K562 (cell line): Measurements from ENCODE around the gene SERP1. TPM values are rescaled to one million over a fixed set of nuclear protein-coding genes. Genes with fewer than 3 reads are reported as not detected.

Experiments used
- ATF1 ChIP-seq, 2 experiments: fragments of 450-650 bp in 1 of 2; IDR thresholded peaks; 2 replicates each; pipeline ENCODE4 v1.6.1; 2016; ENCODE audit warnings: missing compliant biosample characterization in 1 of 2, missing genetic modification characterization in 1 of 2
- CREM ChIP-seq: IDR thresholded peaks from 2 replicates; pipeline ENCODE4 v1.6.1; 2014; ENCODE audit warnings: antibody characterized with exemption, low read depth
- CSDE1 ChIP-seq, 2 experiments: fragments of 450-650 bp; IDR thresholded peaks; 2 replicates each; pipeline ENCODE4 v1.6.1; 2016; ENCODE audit warnings: mild to moderate bottlenecking in 1 of 2
- EP300 ChIP-seq: IDR thresholded peaks from 2 replicates; pipeline ENCODE4 v1.6.1; 2012; ENCODE audit warnings: low read length, improper control_type of control experiment
- FOSL1 ChIP-seq: fragments of 200-800 bp; sonication (Bioruptor generic); conservative IDR thresholded peaks from 2 replicates; pipeline ENCODE4 v1.6.1; 2016; ENCODE audit warnings: missing genetic modification characterization, missing compliant biosample characterization
- FOXA3 ChIP-seq, 2 experiments: fragments of 450-650 bp in 1 of 2; sonication (generic) in 1 of 2; formaldehyde crosslinking; IDR thresholded peaks in 1 of 2; conservative IDR thresholded peaks in 1 of 2; 2 replicates each; pipeline versions ENCODE4 v1.4.0 to v1.8.0; 2020 to 2022; ENCODE audit warnings: mild to moderate bottlenecking in 2 of 2, missing genetic modification reagents in 1 of 2
- HNRNPUL1 ChIP-seq: fragments of 200-400 bp; formaldehyde crosslinking; IDR thresholded peaks from 2 replicates; pipeline ENCODE4 v1.6.1; 2017; ENCODE audit warnings: low read length
- JUN ChIP-seq, 2 experiments: sonication (generic) in 1 of 2; formaldehyde crosslinking in 1 of 2; IDR thresholded peaks; 2 replicates each; pipeline versions ENCODE4 v1.6.1 to v1.8.0; 2012 to 2022; ENCODE audit warnings: borderline replicate concordance in 2 of 2, mild to moderate bottlenecking in 2 of 2, improper control_type of control experiment in 1 of 2, low read depth in 1 of 2, low read length in 1 of 2, missing genetic modification reagents in 1 of 2
- LARP7 ChIP-seq: fragments of 450-650 bp; IDR thresholded peaks from 2 replicates; pipeline ENCODE4 v1.6.1; 2016
- MAFK ChIP-seq: IDR thresholded peaks from 2 replicates; pipeline ENCODE4 v1.6.1; 2011; ENCODE audit warnings: low read length, improper control_type of control experiment
- MEIS2 ChIP-seq: fragments of 450-650 bp; IDR thresholded peaks from 2 replicates; pipeline ENCODE4 v1.6.1; 2014; ENCODE audit warnings: mild to moderate bottlenecking; ENCODE audit not compliant: partially characterized antibody
- NFE2 ChIP-seq: IDR thresholded peaks from 2 replicates; pipeline ENCODE4 v1.6.1; 2014; ENCODE audit warnings: antibody characterized with exemption, low read depth
- SMARCC2 ChIP-seq: fragments of 450-650 bp; IDR thresholded peaks from 2 replicates; pipeline ENCODE4 v1.6.1; 2017; ENCODE audit warnings: antibody characterized with exemption, moderate library complexity, mild to moderate bottlenecking, low read depth
- SOX6 ChIP-seq: fragments of 450-650 bp; IDR thresholded peaks from 2 replicates; pipeline ENCODE4 v1.6.1; 2014; ENCODE audit warnings: mild to moderate bottlenecking
- SP2 ChIP-seq: IDR thresholded peaks from 2 replicates; pipeline ENCODE4 v1.6.1; 2011; ENCODE audit warnings: mild to moderate bottlenecking, low read depth, low read length, moderate library complexity; ENCODE audit not compliant: poor library complexity, severe bottlenecking; ENCODE audit errors: extremely low read depth
- WHSC1 ChIP-seq: IDR thresholded peaks from one replicate; pipeline ENCODE4 v1.6.1; 2012; ENCODE audit warnings: low read length, control low read depth, inconsistent platforms
- ZNF644 ChIP-seq: fragments of 200-800 bp; sonication (Bioruptor generic); IDR thresholded peaks from 2 replicates; pipeline ENCODE4 v1.6.1; 2016; ENCODE audit warnings: low read depth, missing genetic modification characterization, missing compliant biosample characterization
- polyA plus RNA-seq, 8 experiments: library from polyadenylated mRNA; depleted of rRNA in 4 of 8; stranded (reverse) in 5 of 8; unstranded in 3 of 8; fragments of >200 nt; fragmentation: Nextera tagmentation in 2 of 8; fragmentation: Illumina TruSeq in 1 of 8; extraction: Ambion mirVana in 2 of 8; extraction: Trizol in 1 of 8; gene quantifications; 2 replicates each; pipeline versions ENCODE4 v1.2.1 to v1.2.3, GENCODE V29; 2011 to 2014; ENCODE audit warnings: inconsistent platforms in 1 of 8, missing spikeins in 1 of 8
- total RNA-seq, 7 experiments: library from RNA; depleted of rRNA in 6 of 7; stranded (reverse); fragments of >200 nt in 6 of 7; fragmentation: Illumina TruSeq in 2 of 7; extraction: Trizol in 2 of 7; gene quantifications; 2 replicates each; pipeline versions ENCODE4 v1.2.1 to v1.2.3, GENCODE V29; 2011 to 2021; ENCODE audit warnings: low replicate concordance in 1 of 7
- TF ChIP-seq, protein P1 (sequence below): fragments of 450-650 bp; formaldehyde crosslinking; IDR thresholded peaks from 2 replicates; pipeline ENCODE4 v1.4.0; 2020; ENCODE audit warnings: mild to moderate bottlenecking, moderate library complexity
- TF ChIP-seq, protein P2 (sequence below), 2 experiments: fragments of 200-800 bp in 1 of 2; sonication (Bioruptor generic) in 1 of 2; sonication (generic) in 1 of 2; formaldehyde crosslinking in 1 of 2; IDR thresholded peaks in 1 of 2; conservative IDR thresholded peaks in 1 of 2; 2 replicates each; pipeline versions ENCODE4 v1.5.0 to v1.6.1; 2016 to 2020; ENCODE audit warnings: missing compliant biosample characterization in 1 of 2, missing genetic modification characterization in 1 of 2, missing genetic modification reagents in 1 of 2
- TF ChIP-seq, protein P3 (sequence below): fragments of 250-450 bp; sonication (Bioruptor Pico); IDR thresholded peaks from 2 replicates; pipeline ENCODE4 v1.4.0; 2020; ENCODE audit warnings: mild to moderate bottlenecking, moderate library complexity
- TF ChIP-seq, protein P4 (sequence below): fragments of 250-450 bp; sonication (Bioruptor Pico); IDR thresholded peaks from 2 replicates; pipeline ENCODE4 v1.8.0; 2021; ENCODE audit warnings: mild to moderate bottlenecking, moderate library complexity

The SERP1 gene
- total and polyA plus RNA-seq, 9 of the 15 experiments (the other 6 are each of a cell fraction or from before 2014, with no cell fraction given), result 38.6 to 443 (median 121) TPM

DNA sequence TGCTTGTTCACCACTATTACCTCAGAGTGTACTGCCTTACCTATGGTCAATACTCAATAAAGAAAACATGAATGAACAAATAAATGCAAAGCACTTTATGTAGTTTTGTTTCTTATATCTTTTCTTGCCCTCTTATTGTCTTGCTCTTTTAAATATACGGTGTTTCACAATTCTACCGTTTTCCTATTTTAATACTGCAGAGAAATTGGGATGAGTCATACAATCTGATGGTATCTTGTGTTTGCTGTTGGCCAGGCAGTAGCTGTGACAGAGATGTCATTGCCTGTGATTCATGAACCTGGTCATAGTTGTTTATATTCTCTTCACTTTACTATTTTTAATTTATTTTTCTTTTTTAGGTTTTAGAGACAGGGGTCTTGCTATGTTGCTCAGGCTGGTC, 48.3 kb downstream of the SERP1 start (continued):
- TF ChIP-seq, protein P1, sequence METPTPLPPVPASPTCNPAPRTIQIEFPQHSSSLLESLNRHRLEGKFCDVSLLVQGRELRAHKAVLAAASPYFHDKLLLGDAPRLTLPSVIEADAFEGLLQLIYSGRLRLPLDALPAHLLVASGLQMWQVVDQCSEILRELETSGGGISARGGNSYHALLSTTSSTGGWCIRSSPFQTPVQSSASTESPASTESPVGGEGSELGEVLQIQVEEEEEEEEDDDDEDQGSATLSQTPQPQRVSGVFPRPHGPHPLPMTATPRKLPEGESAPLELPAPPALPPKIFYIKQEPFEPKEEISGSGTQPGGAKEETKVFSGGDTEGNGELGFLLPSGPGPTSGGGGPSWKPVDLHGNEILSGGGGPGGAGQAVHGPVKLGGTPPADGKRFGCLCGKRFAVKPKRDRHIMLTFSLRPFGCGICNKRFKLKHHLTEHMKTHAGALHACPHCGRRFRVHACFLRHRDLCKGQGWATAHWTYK (CRISPR knock-in tag), result no peak
- peak in 1 of 2 experiments; percentile 48; a peak in 1 of 4 replicates for TF ChIP-seq FOXA3 (CRISPR knock-in tag; conservative IDR thresholded peaks at IDR 0.05 in 1 of 2, IDR thresholded peaks at IDR 0.05 in 1 of 2)
- TF ChIP-seq CREM, result 0 out of 2 replicates have a peak, but pooled peaks have one; percentile 24
- TF ChIP-seq, protein P2, sequence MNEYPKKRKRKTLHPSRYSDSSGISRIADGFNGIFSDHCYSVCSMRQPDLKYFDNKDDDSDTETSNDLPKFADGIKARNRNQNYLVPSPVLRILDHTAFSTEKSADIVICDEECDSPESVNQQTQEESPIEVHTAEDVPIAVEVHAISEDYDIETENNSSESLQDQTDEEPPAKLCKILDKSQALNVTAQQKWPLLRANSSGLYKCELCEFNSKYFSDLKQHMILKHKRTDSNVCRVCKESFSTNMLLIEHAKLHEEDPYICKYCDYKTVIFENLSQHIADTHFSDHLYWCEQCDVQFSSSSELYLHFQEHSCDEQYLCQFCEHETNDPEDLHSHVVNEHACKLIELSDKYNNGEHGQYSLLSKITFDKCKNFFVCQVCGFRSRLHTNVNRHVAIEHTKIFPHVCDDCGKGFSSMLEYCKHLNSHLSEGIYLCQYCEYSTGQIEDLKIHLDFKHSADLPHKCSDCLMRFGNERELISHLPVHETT (CRISPR knock-in tag; conservative IDR thresholded peaks at IDR 0.05 in 1 of 2, IDR thresholded peaks at IDR 0.05 in 1 of 2), result no peak
- TF ChIP-seq WHSC1, result no peak
- TF ChIP-seq, protein P3, sequence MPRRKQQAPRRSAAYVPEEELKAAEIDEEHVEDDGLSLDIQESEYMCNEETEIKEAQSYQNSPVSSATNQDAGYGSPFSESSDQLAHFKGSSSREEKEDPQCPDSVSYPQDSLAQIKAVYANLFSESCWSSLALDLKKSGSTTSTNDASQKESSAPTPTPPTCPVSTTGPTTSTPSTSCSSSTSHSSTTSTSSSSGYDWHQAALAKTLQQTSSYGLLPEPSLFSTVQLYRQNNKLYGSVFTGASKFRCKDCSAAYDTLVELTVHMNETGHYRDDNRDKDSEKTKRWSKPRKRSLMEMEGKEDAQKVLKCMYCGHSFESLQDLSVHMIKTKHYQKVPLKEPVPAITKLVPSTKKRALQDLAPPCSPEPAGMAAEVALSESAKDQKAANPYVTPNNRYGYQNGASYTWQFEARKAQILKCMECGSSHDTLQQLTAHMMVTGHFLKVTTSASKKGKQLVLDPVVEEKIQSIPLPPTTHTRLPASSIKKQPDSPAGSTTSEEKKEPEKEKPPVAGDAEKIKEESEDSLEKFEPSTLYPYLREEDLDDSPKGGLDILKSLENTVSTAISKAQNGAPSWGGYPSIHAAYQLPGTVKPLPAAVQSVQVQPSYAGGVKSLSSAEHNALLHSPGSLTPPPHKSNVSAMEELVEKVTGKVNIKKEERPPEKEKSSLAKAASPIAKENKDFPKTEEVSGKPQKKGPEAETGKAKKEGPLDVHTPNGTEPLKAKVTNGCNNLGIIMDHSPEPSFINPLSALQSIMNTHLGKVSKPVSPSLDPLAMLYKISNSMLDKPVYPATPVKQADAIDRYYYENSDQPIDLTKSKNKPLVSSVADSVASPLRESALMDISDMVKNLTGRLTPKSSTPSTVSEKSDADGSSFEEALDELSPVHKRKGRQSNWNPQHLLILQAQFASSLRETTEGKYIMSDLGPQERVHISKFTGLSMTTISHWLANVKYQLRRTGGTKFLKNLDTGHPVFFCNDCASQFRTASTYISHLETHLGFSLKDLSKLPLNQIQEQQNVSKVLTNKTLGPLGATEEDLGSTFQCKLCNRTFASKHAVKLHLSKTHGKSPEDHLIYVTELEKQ (CRISPR knock-in tag), result no peak
- TF ChIP-seq EP300, result 0 out of 2 replicates have a peak, but pooled peaks have one; percentile 40
- TF ChIP-seq ATF1 (CRISPR knock-in tag; IDR thresholded peaks at IDR 0.05), result no peak
- TF ChIP-seq ATF1 (tag; IDR thresholded peaks at IDR 0.05), result peak; percentile 31; the same call in 1 of the 2 replicates
- TF ChIP-seq CSDE1 (IDR thresholded peaks at IDR 0.05), result no peak
- 0 out of 2 replicates have a peak, but pooled peaks have one; percentile 3 for TF ChIP-seq MAFK
- TF ChIP-seq HNRNPUL1, result no peak
- TF ChIP-seq, protein P4, sequence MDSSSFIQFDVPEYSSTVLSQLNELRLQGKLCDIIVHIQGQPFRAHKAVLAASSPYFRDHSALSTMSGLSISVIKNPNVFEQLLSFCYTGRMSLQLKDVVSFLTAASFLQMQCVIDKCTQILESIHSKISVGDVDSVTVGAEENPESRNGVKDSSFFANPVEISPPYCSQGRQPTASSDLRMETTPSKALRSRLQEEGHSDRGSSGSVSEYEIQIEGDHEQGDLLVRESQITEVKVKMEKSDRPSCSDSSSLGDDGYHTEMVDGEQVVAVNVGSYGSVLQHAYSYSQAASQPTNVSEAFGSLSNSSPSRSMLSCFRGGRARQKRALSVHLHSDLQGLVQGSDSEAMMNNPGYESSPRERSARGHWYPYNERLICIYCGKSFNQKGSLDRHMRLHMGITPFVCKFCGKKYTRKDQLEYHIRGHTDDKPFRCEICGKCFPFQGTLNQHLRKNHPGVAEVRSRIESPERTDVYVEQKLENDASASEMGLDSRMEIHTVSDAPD (CRISPR knock-in tag), result no peak
- TF ChIP-seq NFE2, result 0 out of 2 replicates have a peak, but pooled peaks have one; percentile 15
- no peak for TF ChIP-seq LARP7
- peak; percentile 68; the same call in 1 of the 2 replicates for TF ChIP-seq SMARCC2
- peak; percentile 96 for TF ChIP-seq FOSL1 (tag)
- no peak for TF ChIP-seq SP2
- TF ChIP-seq MEIS2, result peak; percentile 93
- 0 out of 2 replicates have a peak, but pooled peaks have one; percentile 29 for TF ChIP-seq SOX6
- peak; percentile 91 for TF ChIP-seq JUN (IDR thresholded peaks at IDR 0.05; ENCODE audit: borderline replicate concordance, low read depth, low read length)
- TF ChIP-seq JUN (CRISPR knock-in tag; IDR thresholded peaks at IDR 0.05; ENCODE audit: borderline replicate concordance), result no peak
- no peak for TF ChIP-seq ZNF644 (tag)
